GM12865 (cell line): Measurements from ENCODE around the gene STK32B.

ENCODE experiments used
- DNase-seq: peaks from one replicate; pipeline ENCODE4 v3.0.0; 2010; ENCODE audit warnings: low read depth
- H3K4me3 ChIP-seq: 2 replicates; pipeline ENCODE4 v1.5.1; 2011; ENCODE audit warnings: mild to moderate bottlenecking, low read depth, low read length, control low read depth
- TF ChIP-seq, protein P1 (sequence below): IDR thresholded peaks from 2 replicates; pipeline ENCODE4 v1.5.1; 2011; ENCODE audit warnings: low read length, control low read depth, low read depth, inconsistent platforms; ENCODE audit not compliant: insufficient read depth; ENCODE audit errors: missing control alignments

STK32B gene

DNA sequence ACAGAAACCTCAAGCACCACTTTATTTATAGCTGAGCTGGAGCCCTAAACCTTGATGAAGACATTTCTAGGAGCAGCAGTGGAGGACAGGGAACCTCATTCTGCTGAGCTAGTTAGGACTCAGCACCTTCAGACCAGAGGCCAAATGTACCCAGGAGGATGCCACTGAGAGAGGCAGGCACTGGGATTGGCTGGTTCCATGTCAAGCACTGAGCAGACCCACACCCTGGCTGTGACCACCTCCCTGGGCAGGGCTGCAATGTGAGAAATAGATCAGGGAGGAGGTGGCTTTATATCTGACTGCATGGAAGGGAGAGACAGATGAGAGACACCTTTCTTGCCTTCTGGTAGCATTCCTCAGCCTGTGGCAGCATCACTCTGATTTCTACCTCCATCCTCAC lies 304.6 kb downstream of the STK32B start:
- TF ChIP-seq, protein P1, sequence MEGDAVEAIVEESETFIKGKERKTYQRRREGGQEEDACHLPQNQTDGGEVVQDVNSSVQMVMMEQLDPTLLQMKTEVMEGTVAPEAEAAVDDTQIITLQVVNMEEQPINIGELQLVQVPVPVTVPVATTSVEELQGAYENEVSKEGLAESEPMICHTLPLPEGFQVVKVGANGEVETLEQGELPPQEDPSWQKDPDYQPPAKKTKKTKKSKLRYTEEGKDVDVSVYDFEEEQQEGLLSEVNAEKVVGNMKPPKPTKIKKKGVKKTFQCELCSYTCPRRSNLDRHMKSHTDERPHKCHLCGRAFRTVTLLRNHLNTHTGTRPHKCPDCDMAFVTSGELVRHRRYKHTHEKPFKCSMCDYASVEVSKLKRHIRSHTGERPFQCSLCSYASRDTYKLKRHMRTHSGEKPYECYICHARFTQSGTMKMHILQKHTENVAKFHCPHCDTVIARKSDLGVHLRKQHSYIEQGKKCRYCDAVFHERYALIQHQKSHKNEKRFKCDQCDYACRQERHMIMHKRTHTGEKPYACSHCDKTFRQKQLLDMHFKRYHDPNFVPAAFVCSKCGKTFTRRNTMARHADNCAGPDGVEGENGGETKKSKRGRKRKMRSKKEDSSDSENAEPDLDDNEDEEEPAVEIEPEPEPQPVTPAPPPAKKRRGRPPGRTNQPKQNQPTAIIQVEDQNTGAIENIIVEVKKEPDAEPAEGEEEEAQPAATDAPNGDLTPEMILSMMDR, result no peak

GRCh38 chr4:5357870-5358269 lies 306.6 kb downstream of the STK32B start:
- H3K4me3 ChIP-seq, result no peak overlapping the region
- TF ChIP-seq, protein P1, result no peak
- no peak for DNase-seq

More for the DNA sequence above, 304.6 kb downstream of the STK32B start:
- H3K4me3 ChIP-seq, result no peak overlapping the region
- DNase-seq, result no peak

DNA sequence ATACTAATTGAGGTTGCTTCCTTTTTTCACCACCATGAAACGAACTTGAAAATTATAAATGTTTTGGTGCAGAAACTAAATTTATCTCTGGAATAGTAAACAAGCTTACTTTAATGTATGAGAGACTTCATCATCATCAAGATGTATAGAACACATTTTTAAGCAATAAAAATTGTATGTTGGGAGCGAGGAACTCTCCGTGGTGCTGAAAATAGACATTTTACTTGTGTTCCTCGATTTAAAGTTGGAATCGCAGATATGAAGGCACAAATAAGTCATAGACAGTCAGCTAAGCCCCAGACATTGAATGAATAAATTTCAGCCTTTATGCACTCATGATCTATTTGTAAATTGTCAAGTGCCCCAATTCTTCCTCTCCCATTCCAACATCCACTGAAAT lies 310.7 kb downstream of the STK32B start:
- DNase-seq, result peak; percentile 19
- H3K4me3 ChIP-seq, result no peak overlapping the region
- TF ChIP-seq, protein P1, result no peak

DNA sequence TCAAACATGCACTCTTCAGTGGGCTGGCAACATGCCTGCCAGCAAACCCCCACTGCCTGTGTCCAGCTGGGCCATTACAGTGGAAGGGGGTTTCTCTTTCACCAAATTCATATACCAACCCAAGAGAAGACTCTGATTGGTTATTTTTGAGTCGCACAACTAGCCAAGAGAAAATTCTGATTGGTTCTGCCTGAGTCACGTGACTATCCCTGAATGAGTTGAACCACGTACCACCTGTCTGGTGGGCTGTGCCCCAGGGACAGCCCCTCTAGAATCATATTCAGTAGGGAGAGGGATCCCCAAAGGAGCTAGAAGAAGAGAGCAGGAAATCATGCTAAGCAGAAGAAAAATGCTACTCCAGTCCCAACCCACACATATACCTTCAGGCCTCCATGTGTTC lies 313.1 kb downstream of the STK32B start:
- TF ChIP-seq, protein P1, result no peak

GRCh38 chr4:5365071-5366008 lies 314.1 kb downstream of the STK32B start:
- no peak overlapping the region for H3K4me3 ChIP-seq
- DNase-seq, result peak; percentile 68
- TF ChIP-seq, protein P1, result no peak

More for the DNA sequence above, 313.1 kb downstream of the STK32B start:
- H3K4me3 ChIP-seq, result no peak overlapping the region
- DNase-seq, result no peak

DNA sequence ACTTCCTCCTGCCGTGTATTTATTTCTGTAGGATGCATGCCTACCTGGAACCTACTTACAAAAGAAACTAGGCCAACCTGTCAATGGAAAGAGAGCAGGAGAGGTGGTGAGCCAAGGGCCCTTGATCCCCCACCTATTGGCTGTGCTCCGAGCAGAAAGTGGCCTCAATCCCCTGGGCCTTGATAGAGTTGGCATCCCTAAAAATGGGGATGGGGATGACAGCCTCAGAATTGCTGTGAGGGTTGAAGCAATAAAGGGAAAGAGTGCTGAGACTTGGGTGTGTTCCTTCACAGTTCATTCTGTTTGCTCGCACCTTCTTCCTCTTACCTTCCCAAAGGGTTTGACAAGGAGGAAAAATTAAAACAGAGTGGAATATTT lies 314.7 kb downstream of the STK32B start:
- TF ChIP-seq, protein P1, result no peak
- H3K4me3 ChIP-seq, result no peak overlapping the region
- no peak for DNase-seq

DNA sequence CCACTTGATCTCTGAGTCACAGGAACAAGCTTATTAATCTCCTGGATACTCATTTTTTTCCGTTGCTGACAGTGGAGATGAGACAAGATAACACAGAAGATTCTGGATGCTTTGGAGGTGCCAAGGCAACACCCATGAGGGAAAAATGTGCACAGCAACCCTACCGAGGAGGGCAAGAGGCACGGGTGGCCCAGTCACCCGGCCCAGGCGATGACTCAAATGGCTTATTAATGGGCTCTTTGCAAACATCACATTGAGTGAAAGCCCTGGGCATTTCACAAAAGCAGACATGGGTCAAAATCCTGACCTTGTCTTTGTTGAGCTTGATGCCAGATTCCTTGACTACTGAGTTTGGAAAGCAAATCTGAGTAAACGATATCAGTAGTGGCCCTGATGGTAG lies 315.1 kb downstream of the STK32B start:
- TF ChIP-seq, protein P1, result no peak
- H3K4me3 ChIP-seq, result no peak overlapping the region
- no peak for DNase-seq
